ENCODE measurements around the gene MARCO.

GRCh38 chr2:119028327-119029174 lies 86.6 kb downstream of the MARCO start:
- no peak for TF ChIP-seq FOXA1 (IDR thresholded peaks at IDR 0.05)
- TF ChIP-seq CTCF (IDR thresholded peaks at IDR 0.05; ENCODE audit: low read depth, low read length, missing input control): peak; percentile 43
- TF ChIP-seq YY1 (IDR thresholded peaks at IDR 0.05): no peak
- no peak for TF ChIP-seq MAX (IDR thresholded peaks at IDR 0.05)
